ENCODE results near the gene KCNN4. TPM values are rescaled to one million over a fixed set of nuclear protein-coding genes. Genes with fewer than 3 reads are reported as not detected.

The KCNN4 gene
- total RNA-seq, 1 experiment from 2014 or later, result not detected

DNA sequence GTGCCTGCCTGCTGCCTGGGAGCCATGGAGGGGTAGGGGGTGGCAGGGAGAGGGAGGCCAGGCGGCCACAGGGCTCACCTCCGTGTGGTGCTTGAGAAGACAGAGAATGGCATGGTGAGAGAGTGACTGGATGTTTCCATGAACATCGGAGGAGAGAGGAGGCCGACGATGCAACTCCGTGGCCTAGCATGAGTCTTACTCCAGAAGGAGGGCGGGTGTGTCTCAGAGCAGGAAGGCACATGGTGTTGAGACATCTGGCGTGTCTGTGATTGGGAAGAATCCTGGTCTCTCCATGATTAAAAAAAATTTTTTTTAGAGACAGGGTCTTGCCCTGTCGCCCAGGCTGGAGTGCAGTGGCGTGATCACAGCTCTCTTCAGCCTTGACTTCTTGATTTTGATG lies 59.8 kb downstream of the KCNN4 start:
- Histone ChIP-seq H3K4me3 (ENCODE audit: low read depth, low read length, poor library complexity, severe bottlenecking) (no peak overlapping the region), H3K27ac (ENCODE audit: low read depth, low read length, poor library complexity, severe bottlenecking) (no peak overlapping the region), H3K9me3 (ENCODE audit: low read depth, low read length, poor library complexity, severe bottlenecking) (no peaks in the 10 kb centered on the region), H3K4me1 (ENCODE audit: insufficient read depth, low read length, poor library complexity, severe bottlenecking) (no peaks in the 10 kb centered on the region), H3K36me3 (ENCODE audit: insufficient read depth, low read length, poor library complexity, severe bottlenecking) (no peaks in the 10 kb centered on the region), H3K27me3 (replicated peaks; ENCODE audit: insufficient read depth, low read depth, low read length, poor library complexity) (no peaks in the 10 kb centered on the region)
- DNase-seq (ENCODE audit: low spot score), result no peak
- CTCF ChIA-PET, result no interaction called here
- intact Hi-C loops (cut with micrococcal nuclease; ENCODE audit: unreplicated experiment), result no loop called here
- POLR2A ChIA-PET (ENCODE audit: low non-redundant PET), result no interaction called here
- TF ChIP-seq EZH2 (IDR thresholded peaks at IDR 0.05; ENCODE audit: borderline replicate concordance, low read depth, low read length, poor library complexity, severe bottlenecking), result no peak
- no peak for TF ChIP-seq CTCF (conservative IDR thresholded peaks at IDR 0.05; ENCODE audit: low read depth, low read length)
- no TSS peak for BruUV-seq (replicated peaks)

GRCh38 chr19:43719918-43720317 lies 60.9 kb downstream of the KCNN4 start:
- POLR2A ChIA-PET (ENCODE audit: low non-redundant PET), result no interaction called here
- H3K27me3 ChIP-seq (replicated peaks; ENCODE audit: insufficient read depth, low read depth, low read length, poor library complexity), result no peaks in the 10 kb centered on the region
- intact Hi-C loops (cut with micrococcal nuclease; ENCODE audit: unreplicated experiment), result no loop called here
- H3K36me3 ChIP-seq (ENCODE audit: insufficient read depth, low read length, poor library complexity, severe bottlenecking), result no peaks in the 10 kb centered on the region
- no peak overlapping the region for H3K27ac ChIP-seq (ENCODE audit: low read depth, low read length, poor library complexity, severe bottlenecking)
- BruUV-seq (replicated peaks), result no TSS peak
- no peaks in the 10 kb centered on the region for H3K9me3 ChIP-seq (ENCODE audit: low read depth, low read length, poor library complexity, severe bottlenecking)
- no peaks in the 10 kb centered on the region for H3K4me1 ChIP-seq (ENCODE audit: insufficient read depth, low read length, poor library complexity, severe bottlenecking)
- no peak overlapping the region for H3K4me3 ChIP-seq (ENCODE audit: low read depth, low read length, poor library complexity, severe bottlenecking)
- no peak for TF ChIP-seq EZH2 (IDR thresholded peaks at IDR 0.05; ENCODE audit: borderline replicate concordance, low read depth, low read length, poor library complexity, severe bottlenecking)
- TF ChIP-seq CTCF (conservative IDR thresholded peaks at IDR 0.05; ENCODE audit: low read depth, low read length), result no peak
- CTCF ChIA-PET, result interaction anchor here (0.6 kb wide), 1 partner anchor 92 kb away, joined by 4 read pairs; no protein-coding TSS in a partner anchor
- DNase-seq (ENCODE audit: low spot score), result no peak

GRCh38 chr19:43719378-43719868 lies 61.4 kb downstream of the KCNN4 start:
- no peaks in the 10 kb centered on the region for H3K4me1 ChIP-seq (ENCODE audit: insufficient read depth, low read length, poor library complexity, severe bottlenecking)
- H3K9me3 ChIP-seq (ENCODE audit: low read depth, low read length, poor library complexity, severe bottlenecking), result no peaks in the 10 kb centered on the region
- H3K27ac ChIP-seq (ENCODE audit: low read depth, low read length, poor library complexity, severe bottlenecking), result no peak overlapping the region
- no peaks in the 10 kb centered on the region for H3K27me3 ChIP-seq (replicated peaks; ENCODE audit: insufficient read depth, low read depth, low read length, poor library complexity)
- TF ChIP-seq EZH2 (IDR thresholded peaks at IDR 0.05; ENCODE audit: borderline replicate concordance, low read depth, low read length, poor library complexity, severe bottlenecking) (no peak), CTCF (conservative IDR thresholded peaks at IDR 0.05; ENCODE audit: low read depth, low read length) (no peak)
- H3K4me3 ChIP-seq (ENCODE audit: low read depth, low read length, poor library complexity, severe bottlenecking), result no peak overlapping the region
- H3K36me3 ChIP-seq (ENCODE audit: insufficient read depth, low read length, poor library complexity, severe bottlenecking), result no peaks in the 10 kb centered on the region
- no TSS peak for BruUV-seq (replicated peaks)
- ChIA-PET POLR2A (ENCODE audit: low non-redundant PET) (no interaction called here), CTCF (interaction anchor here (0.6 kb wide), 1 partner anchor 91 kb away, joined by 4 read pairs; no protein-coding TSS in a partner anchor)
- intact Hi-C loops (cut with micrococcal nuclease; ENCODE audit: unreplicated experiment), result no loop called here
- DNase-seq (ENCODE audit: low spot score), result no peak

Measured in A673 (cell line).